Memory B cell (primary cell): Measurements from ENCODE around the gene SCTR.

Experiments
- ATAC-seq: fragments of 150-1000 bp; cut with Tn5 transposase; 2 replicates; pipeline ENCODE4 v1.10.0; 2021; ENCODE audit warnings: low read depth, mild to moderate bottlenecking, moderate library complexity
- DNase-seq, 2 donors: peaks; one replicate each; pipeline ENCODE4 v3.0.0; 2022; ENCODE audit warnings: low spot score in 2 of 2
- H3K27ac Mint-ChIP-seq: one replicate; pipeline ENCODE4 v1.8.0; 2022; ENCODE audit warnings: mild to moderate bottlenecking, moderate library complexity, mixed read lengths
- H3K27me3 Mint-ChIP-seq: one replicate; pipeline ENCODE4 v1.8.0; 2022; ENCODE audit warnings: mixed read lengths
- H3K36me3 Mint-ChIP-seq: one replicate; pipeline ENCODE4 v1.8.0; 2022; ENCODE audit warnings: mild to moderate bottlenecking, mixed read lengths
- H3K4me1 Mint-ChIP-seq: one replicate; pipeline ENCODE4 v1.8.0; 2022; ENCODE audit warnings: mixed read lengths
- H3K4me3 Mint-ChIP-seq: one replicate; pipeline ENCODE4 v1.8.0; 2022; ENCODE audit warnings: mild to moderate bottlenecking, moderate library complexity, mixed read lengths
- H3K9me3 Mint-ChIP-seq: one replicate; pipeline ENCODE4 v1.8.0; 2022; ENCODE audit warnings: mixed read lengths

SCTR gene

GRCh38 chr2:119448427-119449141, 75.7 kb downstream of the SCTR start:
- Mint-ChIP-seq H3K27ac (no peak overlapping the region), H3K9me3 (no peaks in the 10 kb centered on the region), H3K36me3 (no peaks in the 10 kb centered on the region), H3K27me3 (peaks cover 17% of the 10 kb centered on the region), H3K4me3 (no peak overlapping the region), H3K4me1 (no peaks in the 10 kb centered on the region)
- no peak for ATAC-seq
- no peak for DNase-seq

- no peak overlapping the region for H3K4me3 Mint-ChIP-seq
Measured at GRCh38 chr2:119446037-119446436, 78.2 kb downstream of the SCTR start.

GRCh38 chr2:119442850-119443249, 81.4 kb downstream of the SCTR start:
- H3K4me3 Mint-ChIP-seq, result no peak overlapping the region
- no peaks in the 10 kb centered on the region for H3K4me1 Mint-ChIP-seq
- ATAC-seq, result no peak

More at GRCh38 chr2:119446037-119446436, 78.2 kb downstream of the SCTR start:
- H3K9me3 Mint-ChIP-seq, result no peaks in the 10 kb centered on the region
- no peaks in the 10 kb centered on the region for H3K36me3 Mint-ChIP-seq
- peaks cover 6% of the 10 kb centered on the region for H3K27me3 Mint-ChIP-seq
- H3K27ac Mint-ChIP-seq, result no peak overlapping the region
- no peaks in the 10 kb centered on the region for H3K4me1 Mint-ChIP-seq
- ATAC-seq (no peak), DNase-seq (no peak)

GRCh38 chr2:119442226-119442619, 82.1 kb downstream of the SCTR start:
- Mint-ChIP-seq H3K36me3 (no peaks in the 10 kb centered on the region), H3K4me1 (no peaks in the 10 kb centered on the region), H3K9me3 (no peaks in the 10 kb centered on the region), H3K27me3 (peaks cover 4% of the 10 kb centered on the region), H3K4me3 (no peak overlapping the region), H3K27ac (no peak overlapping the region)
- no peak for ATAC-seq
- DNase-seq, result no peak

More at GRCh38 chr2:119442850-119443249, 81.4 kb downstream of the SCTR start:
- no peaks in the 10 kb centered on the region for H3K9me3 Mint-ChIP-seq
- no peak overlapping the region for H3K27ac Mint-ChIP-seq
- peaks cover 6% of the 10 kb centered on the region for H3K27me3 Mint-ChIP-seq
- H3K36me3 Mint-ChIP-seq, result no peaks in the 10 kb centered on the region
- DNase-seq, result no peak

GRCh38 chr2:119441376-119442225, 82.7 kb downstream of the SCTR start:
- no peak for ATAC-seq
- DNase-seq, result no peak
- Mint-ChIP-seq H3K27ac (no peak overlapping the region), H3K36me3 (no peaks in the 10 kb centered on the region), H3K9me3 (no peaks in the 10 kb centered on the region), H3K4me1 (no peaks in the 10 kb centered on the region), H3K27me3 (peaks cover 4% of the 10 kb centered on the region), H3K4me3 (no peak overlapping the region)

GRCh38 chr2:119440873-119441272, 83.4 kb downstream of the SCTR start:
- no peak for ATAC-seq

GRCh38 chr2:119440501-119440870, 83.8 kb downstream of the SCTR start:
- Mint-ChIP-seq H3K27me3 (peaks cover 9% of the 10 kb centered on the region), H3K4me3 (no peak overlapping the region), H3K36me3 (no peaks in the 10 kb centered on the region), H3K9me3 (no peaks in the 10 kb centered on the region), H3K4me1 (no peaks in the 10 kb centered on the region), H3K27ac (no peak overlapping the region)
- ATAC-seq, result no peak
- no peak for DNase-seq

More at GRCh38 chr2:119440873-119441272, 83.4 kb downstream of the SCTR start:
- H3K4me3 Mint-ChIP-seq, result no peak overlapping the region
- no peaks in the 10 kb centered on the region for H3K36me3 Mint-ChIP-seq
- H3K27me3 Mint-ChIP-seq, result peaks cover 7% of the 10 kb centered on the region
- H3K9me3 Mint-ChIP-seq, result no peaks in the 10 kb centered on the region
- H3K27ac Mint-ChIP-seq, result no peak overlapping the region
- no peak for DNase-seq
- no peaks in the 10 kb centered on the region for H3K4me1 Mint-ChIP-seq

GRCh38 chr2:119439574-119440500, 84.4 kb downstream of the SCTR start:
- Mint-ChIP-seq H3K4me1 (no peaks in the 10 kb centered on the region), H3K4me3 (no peak overlapping the region), H3K27me3 (peaks cover 9% of the 10 kb centered on the region), H3K27ac (no peak overlapping the region), H3K9me3 (no peaks in the 10 kb centered on the region), H3K36me3 (no peaks in the 10 kb centered on the region)
- ATAC-seq, result no peak
- DNase-seq, result no peak

GRCh38 chr2:119438726-119439284, 85.5 kb downstream of the SCTR start:
- no peak overlapping the region for H3K4me3 Mint-ChIP-seq
- no peaks in the 10 kb centered on the region for H3K36me3 Mint-ChIP-seq
- no peaks in the 10 kb centered on the region for H3K4me1 Mint-ChIP-seq
- H3K27me3 Mint-ChIP-seq, result peaks cover 9% of the 10 kb centered on the region
- no peak for DNase-seq
- H3K9me3 Mint-ChIP-seq, result no peaks in the 10 kb centered on the region
- H3K27ac Mint-ChIP-seq, result no peak overlapping the region
- no peak for ATAC-seq

- no peak overlapping the region for H3K4me3 Mint-ChIP-seq
- ATAC-seq, result no peak
- H3K9me3 Mint-ChIP-seq, result no peaks in the 10 kb centered on the region
- no peaks in the 10 kb centered on the region for H3K4me1 Mint-ChIP-seq
- H3K36me3 Mint-ChIP-seq, result no peaks in the 10 kb centered on the region
- peaks cover 10% of the 10 kb centered on the region for H3K27me3 Mint-ChIP-seq
- no peak for DNase-seq
- H3K27ac Mint-ChIP-seq, result no peak overlapping the region
Measured at GRCh38 chr2:119438128-119438656, 86.1 kb downstream of the SCTR start.

- Mint-ChIP-seq H3K4me1 (peaks cover 1% of the 10 kb centered on the region), H3K4me3 (no peak overlapping the region)
Measured at GRCh38 chr2:119436993-119437772, 87.1 kb downstream of the SCTR start.

GRCh38 chr2:119435953-119436297, 88.4 kb downstream of the SCTR start:
- H3K27ac Mint-ChIP-seq, result no peak overlapping the region
- H3K9me3 Mint-ChIP-seq, result no peaks in the 10 kb centered on the region
- ATAC-seq (no peak), DNase-seq (no peak)
- peaks cover 4% of the 10 kb centered on the region for H3K4me1 Mint-ChIP-seq
- H3K27me3 Mint-ChIP-seq, result peaks cover 13% of the 10 kb centered on the region
- H3K36me3 Mint-ChIP-seq, result no peaks in the 10 kb centered on the region
- H3K4me3 Mint-ChIP-seq, result no peak overlapping the region

More at GRCh38 chr2:119436993-119437772, 87.1 kb downstream of the SCTR start:
- no peaks in the 10 kb centered on the region for H3K36me3 Mint-ChIP-seq
- ATAC-seq, result no peak
- no peak overlapping the region for H3K27ac Mint-ChIP-seq
- H3K9me3 Mint-ChIP-seq, result no peaks in the 10 kb centered on the region
- peaks cover 13% of the 10 kb centered on the region for H3K27me3 Mint-ChIP-seq
- DNase-seq, result no peak
